Measurements from ENCODE around the gene MAP3K14. TPM values are rescaled to one million over a fixed set of nuclear protein-coding genes. Genes with fewer than 3 reads are reported as not detected.

The MAP3K14 gene
- total RNA-seq, 1 experiment from 2014 or later = 16.4 TPM

DNA sequence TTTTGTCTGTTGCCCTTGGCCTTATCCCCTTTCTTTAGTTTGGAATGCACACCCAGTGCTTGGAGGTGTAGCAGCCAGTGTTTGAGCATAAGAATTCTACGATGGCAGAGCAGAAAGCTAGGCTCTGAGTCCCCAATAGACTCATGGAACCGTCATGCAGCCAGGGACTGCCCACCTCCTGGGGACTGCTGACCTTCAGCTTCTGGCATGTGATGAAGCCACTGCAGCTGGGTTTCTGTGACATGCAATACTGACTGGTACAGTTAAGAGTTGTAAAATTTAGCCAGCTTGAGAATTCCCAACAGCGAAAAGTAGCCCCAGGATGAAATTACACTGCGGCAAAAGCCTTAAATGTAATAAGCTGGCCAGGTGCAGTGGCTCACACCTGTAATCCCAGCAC is 9.0 kb upstream of the MAP3K14 start:
- no peak overlapping the region for H3K27ac ChIP-seq (ENCODE audit: low read depth, low read length)
- no TSS peak for BruUV-seq (replicated peaks)
- POLR2A ChIA-PET = interaction anchor here (1.3 to 1.9 kb wide), 2 partner anchors 9 to 45 kb away, joined by 3 to 7 read pairs; partner anchors contain the start of gene MAP3K14

DNA sequence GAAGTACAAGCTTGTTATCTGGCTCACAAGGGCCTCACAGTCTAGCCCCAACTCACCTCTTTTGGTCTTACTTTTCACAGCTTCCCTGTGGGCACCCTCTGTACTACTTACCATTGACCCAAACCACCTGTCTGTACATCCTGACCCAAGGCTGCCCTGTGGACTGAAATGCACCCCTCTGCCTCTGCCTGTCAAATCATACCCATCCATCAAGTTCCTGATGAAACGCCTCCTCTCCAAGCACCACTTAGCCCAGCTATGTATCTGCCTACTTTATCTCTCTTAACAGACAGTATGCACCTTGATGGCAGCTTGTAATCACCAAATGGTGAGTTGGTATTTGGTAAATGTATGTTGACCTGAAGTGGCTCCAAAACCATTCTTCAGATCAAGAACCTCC is 7.5 kb upstream of the MAP3K14 start:
- no peaks in the 10 kb centered on the region for H3K79me2 ChIP-seq (ENCODE audit: insufficient read depth, low read length)

More for the DNA sequence above, 9.0 kb upstream of the MAP3K14 start:
- ATAC-seq (no peak), DNase-seq (ENCODE audit: low read depth, low spot score) (no peak)
- Histone ChIP-seq H3K79me2 (ENCODE audit: insufficient read depth, low read length) (no peaks in the 10 kb centered on the region), H3K36me3 (ENCODE audit: control insufficient read depth in 1 of 2, insufficient read depth in 2 of 2, low read length in 2 of 2) (no peaks in the 10 kb centered on the region), H3K9me3 (ENCODE audit: control insufficient read depth in 1 of 2, insufficient read depth in 1 of 2, low read depth in 1 of 2, low read length in 2 of 2) (no peaks in the 10 kb centered on the region), H3K9ac (ENCODE audit: low read length) (no peak overlapping the region), H4K20me1 (ENCODE audit: insufficient read depth) (no peaks in the 10 kb centered on the region), H3K27me3 (ENCODE audit: insufficient read depth, low read length) (no peaks in the 10 kb centered on the region), H3K9me2 (ENCODE audit: insufficient read depth) (no peaks in the 10 kb centered on the region), H3K4me3 (replicated peaks in 1 of 2; ENCODE audit: low read depth in 1 of 2, low read length in 2 of 2) (no peak overlapping the region), H3K4me1 (ENCODE audit: control insufficient read depth in 1 of 2, insufficient read depth in 2 of 2, low read length in 2 of 2) (peaks cover 19 to 25% of the 10 kb centered on the region in 2 experiments), H3K4me2 (ENCODE audit: low read length) (no peak overlapping the region), H2AFZ (ENCODE audit: low read depth, low read length, poor library complexity, severe bottlenecking) (no peak overlapping the region)
- intact Hi-C loops (cut with micrococcal nuclease) = no loop called here
- TF ChIP-seq TCF7L2 (IDR thresholded peaks at IDR 0.05; ENCODE audit: borderline replicate concordance, extremely low read depth, insufficient read depth, insufficient read length) = no peak
- TF ChIP-seq CEBPB (IDR thresholded peaks at IDR 0.05; ENCODE audit: low read depth) = no peak
- no peak for TF ChIP-seq RAD21 (IDR thresholded peaks at IDR 0.05; ENCODE audit: low read depth)
- no peak for TF ChIP-seq ZNF274 (IDR thresholded peaks at IDR 0.05; ENCODE audit: low read depth, low read length)
- no peak for TF ChIP-seq EGR1 (IDR thresholded peaks at IDR 0.05; ENCODE audit: low read depth)
- no peak for TF ChIP-seq SIN3A (IDR thresholded peaks at IDR 0.05; ENCODE audit: low read depth)
- TF ChIP-seq, protein P1, sequence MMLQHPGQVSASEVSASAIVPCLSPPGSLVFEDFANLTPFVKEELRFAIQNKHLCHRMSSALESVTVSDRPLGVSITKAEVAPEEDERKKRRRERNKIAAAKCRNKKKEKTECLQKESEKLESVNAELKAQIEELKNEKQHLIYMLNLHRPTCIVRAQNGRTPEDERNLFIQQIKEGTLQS (IDR thresholded peaks at IDR 0.05) = no peak
- CTCF ChIA-PET = interaction anchor here (1.2 kb wide), 1 partner anchor 191 kb away, joined by 3 read pairs; the partner anchor contains the start of gene ACBD4
- RAD21 ChIA-PET (ENCODE audit: low non-redundant PET in 1 of 2, low total read pairs in 2 of 2, uncharacterized antibody in 2 of 2, unreplicated experiment in 2 of 2) = no interaction called here

More for the DNA sequence above, 7.5 kb upstream of the MAP3K14 start:
- H3K36me3 ChIP-seq (ENCODE audit: control insufficient read depth in 1 of 2, insufficient read depth in 2 of 2, low read length in 2 of 2) = no peaks in the 10 kb centered on the region
- ChIA-PET RAD21 (ENCODE audit: low non-redundant PET in 1 of 2, low total read pairs in 2 of 2, uncharacterized antibody in 2 of 2, unreplicated experiment in 2 of 2) (no interaction called here), CTCF (no interaction called here), POLR2A (no interaction called here)
- no peaks in the 10 kb centered on the region for H3K27me3 ChIP-seq (ENCODE audit: insufficient read depth, low read length)
- BruUV-seq (replicated peaks) = no TSS peak
- no peak overlapping the region for H3K27ac ChIP-seq (ENCODE audit: low read depth, low read length)
- intact Hi-C loops (cut with micrococcal nuclease) = no loop called here
- H4K20me1 ChIP-seq (ENCODE audit: insufficient read depth) = no peaks in the 10 kb centered on the region
- TF ChIP-seq ZNF274 (IDR thresholded peaks at IDR 0.05; ENCODE audit: low read depth, low read length) (no peak), POLR2AphosphoS5 (IDR thresholded peaks at IDR 0.05; ENCODE audit: low read depth, low read length) (no peak), RAD21 (IDR thresholded peaks at IDR 0.05; ENCODE audit: low read depth) (no peak), ELF1 (IDR thresholded peaks at IDR 0.05; ENCODE audit: borderline replicate concordance, low read depth) (no peak), JUND (IDR thresholded peaks at IDR 0.05) (no peak), POLR2A (IDR thresholded peaks at IDR 0.05; ENCODE audit: borderline replicate concordance, extremely low read depth, insufficient read depth, insufficient read length) (no peak), SP1 (IDR thresholded peaks at IDR 0.05; ENCODE audit: low read depth) (no peak), TCF7L2 (IDR thresholded peaks at IDR 0.05; ENCODE audit: borderline replicate concordance, extremely low read depth, insufficient read depth, insufficient read length) (no peak), CBX3 (IDR thresholded peaks at IDR 0.05; ENCODE audit: low read depth) (no peak), EZH2phosphoT487 (IDR thresholded peaks at IDR 0.05; ENCODE audit: borderline replicate concordance) (no peak), EGR1 (IDR thresholded peaks at IDR 0.05; ENCODE audit: low read depth) (no peak), EZH2 (IDR thresholded peaks at IDR 0.05) (no peak), SIN3A (IDR thresholded peaks at IDR 0.05; ENCODE audit: low read depth) (no peak), MAX (IDR thresholded peaks at IDR 0.05) (no peak), YY1 (IDR thresholded peaks at IDR 0.05; ENCODE audit: extremely low read depth, insufficient replicate concordance, low read depth, low read length) (no peak)
- TF ChIP-seq, protein P1 (IDR thresholded peaks at IDR 0.05) = no peak
- TF ChIP-seq, protein P2, sequence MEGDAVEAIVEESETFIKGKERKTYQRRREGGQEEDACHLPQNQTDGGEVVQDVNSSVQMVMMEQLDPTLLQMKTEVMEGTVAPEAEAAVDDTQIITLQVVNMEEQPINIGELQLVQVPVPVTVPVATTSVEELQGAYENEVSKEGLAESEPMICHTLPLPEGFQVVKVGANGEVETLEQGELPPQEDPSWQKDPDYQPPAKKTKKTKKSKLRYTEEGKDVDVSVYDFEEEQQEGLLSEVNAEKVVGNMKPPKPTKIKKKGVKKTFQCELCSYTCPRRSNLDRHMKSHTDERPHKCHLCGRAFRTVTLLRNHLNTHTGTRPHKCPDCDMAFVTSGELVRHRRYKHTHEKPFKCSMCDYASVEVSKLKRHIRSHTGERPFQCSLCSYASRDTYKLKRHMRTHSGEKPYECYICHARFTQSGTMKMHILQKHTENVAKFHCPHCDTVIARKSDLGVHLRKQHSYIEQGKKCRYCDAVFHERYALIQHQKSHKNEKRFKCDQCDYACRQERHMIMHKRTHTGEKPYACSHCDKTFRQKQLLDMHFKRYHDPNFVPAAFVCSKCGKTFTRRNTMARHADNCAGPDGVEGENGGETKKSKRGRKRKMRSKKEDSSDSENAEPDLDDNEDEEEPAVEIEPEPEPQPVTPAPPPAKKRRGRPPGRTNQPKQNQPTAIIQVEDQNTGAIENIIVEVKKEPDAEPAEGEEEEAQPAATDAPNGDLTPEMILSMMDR (IDR thresholded peaks at IDR 0.05 in 2 of 3, conservative IDR thresholded peaks at IDR 0.05 in 1 of 3; ENCODE audit: borderline replicate concordance in 1 of 3, insufficient read depth in 1 of 3, low read depth in 2 of 3, low read length in 2 of 3) = no peak
- no peaks in the 10 kb centered on the region for H3K9me3 ChIP-seq (ENCODE audit: control insufficient read depth in 1 of 2, insufficient read depth in 1 of 2, low read depth in 1 of 2, low read length in 2 of 2)
- no peak overlapping the region for H3K9ac ChIP-seq (ENCODE audit: low read length)
- no peak overlapping the region for H3K4me2 ChIP-seq (ENCODE audit: low read length)
- H2AFZ ChIP-seq (ENCODE audit: low read depth, low read length, poor library complexity, severe bottlenecking) = no peak overlapping the region
- no peaks in the 10 kb centered on the region for H3K9me2 ChIP-seq (ENCODE audit: insufficient read depth)
- no peak overlapping the region for H3K4me3 ChIP-seq (replicated peaks in 1 of 2; ENCODE audit: low read depth in 1 of 2, low read length in 2 of 2)
- DNase-seq (ENCODE audit: low read depth, low spot score) = no peak
- peaks cover 34 to 39% of the 10 kb centered on the region in 2 experiments for H3K4me1 ChIP-seq (ENCODE audit: control insufficient read depth in 1 of 2, insufficient read depth in 2 of 2, low read length in 2 of 2)
- ATAC-seq = no peak

All from HCT116 (cell line).